ENCODE results near the gene TRAPPC3.

DNA sequence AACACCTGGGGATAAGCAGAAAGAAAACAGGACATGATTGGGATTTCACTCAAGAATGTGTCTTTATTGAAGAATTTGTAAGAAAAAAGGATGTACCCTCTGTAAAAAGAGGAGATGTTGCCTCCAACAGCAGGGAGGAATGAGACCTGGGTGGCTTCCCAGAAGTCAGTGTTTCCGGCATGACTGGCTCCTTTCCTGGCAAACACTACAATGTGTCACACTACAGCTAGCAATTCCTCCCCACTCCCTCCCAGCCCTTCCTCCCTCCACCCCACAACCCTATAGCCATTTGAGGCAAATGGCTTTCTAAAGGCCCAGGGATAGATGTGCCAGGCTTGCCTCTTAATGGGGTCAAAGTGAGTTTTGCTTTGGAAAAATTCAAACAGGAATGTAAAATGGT lies 12.8 kb downstream of the TRAPPC3 start:
- TF ChIP-seq, protein P1, sequence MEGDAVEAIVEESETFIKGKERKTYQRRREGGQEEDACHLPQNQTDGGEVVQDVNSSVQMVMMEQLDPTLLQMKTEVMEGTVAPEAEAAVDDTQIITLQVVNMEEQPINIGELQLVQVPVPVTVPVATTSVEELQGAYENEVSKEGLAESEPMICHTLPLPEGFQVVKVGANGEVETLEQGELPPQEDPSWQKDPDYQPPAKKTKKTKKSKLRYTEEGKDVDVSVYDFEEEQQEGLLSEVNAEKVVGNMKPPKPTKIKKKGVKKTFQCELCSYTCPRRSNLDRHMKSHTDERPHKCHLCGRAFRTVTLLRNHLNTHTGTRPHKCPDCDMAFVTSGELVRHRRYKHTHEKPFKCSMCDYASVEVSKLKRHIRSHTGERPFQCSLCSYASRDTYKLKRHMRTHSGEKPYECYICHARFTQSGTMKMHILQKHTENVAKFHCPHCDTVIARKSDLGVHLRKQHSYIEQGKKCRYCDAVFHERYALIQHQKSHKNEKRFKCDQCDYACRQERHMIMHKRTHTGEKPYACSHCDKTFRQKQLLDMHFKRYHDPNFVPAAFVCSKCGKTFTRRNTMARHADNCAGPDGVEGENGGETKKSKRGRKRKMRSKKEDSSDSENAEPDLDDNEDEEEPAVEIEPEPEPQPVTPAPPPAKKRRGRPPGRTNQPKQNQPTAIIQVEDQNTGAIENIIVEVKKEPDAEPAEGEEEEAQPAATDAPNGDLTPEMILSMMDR (tag by site-specific recombination; IDR thresholded peaks at IDR 0.05): no peak
- TF ChIP-seq ZNF23 (tag by site-specific recombination; IDR thresholded peaks at IDR 0.05; ENCODE audit: borderline replicate concordance) (no peak), ZNF266 (tag by site-specific recombination; IDR thresholded peaks at IDR 0.05; ENCODE audit: low read depth) (no peak), ZNF274 (IDR thresholded peaks at IDR 0.05; ENCODE audit: low read length) (no peak), ZNF274 (tag by site-specific recombination; IDR thresholded peaks at IDR 0.05; ENCODE audit: borderline replicate concordance) (no peak), MYNN (tag by site-specific recombination; IDR thresholded peaks at IDR 0.05; ENCODE audit: borderline replicate concordance) (no peak), ZNF830 (tag by site-specific recombination; IDR thresholded peaks at IDR 0.05; ENCODE audit: low read depth) (no peak), YY1 (tag by site-specific recombination; IDR thresholded peaks at IDR 0.05) (no peak)
- TF ChIP-seq, protein P2, sequence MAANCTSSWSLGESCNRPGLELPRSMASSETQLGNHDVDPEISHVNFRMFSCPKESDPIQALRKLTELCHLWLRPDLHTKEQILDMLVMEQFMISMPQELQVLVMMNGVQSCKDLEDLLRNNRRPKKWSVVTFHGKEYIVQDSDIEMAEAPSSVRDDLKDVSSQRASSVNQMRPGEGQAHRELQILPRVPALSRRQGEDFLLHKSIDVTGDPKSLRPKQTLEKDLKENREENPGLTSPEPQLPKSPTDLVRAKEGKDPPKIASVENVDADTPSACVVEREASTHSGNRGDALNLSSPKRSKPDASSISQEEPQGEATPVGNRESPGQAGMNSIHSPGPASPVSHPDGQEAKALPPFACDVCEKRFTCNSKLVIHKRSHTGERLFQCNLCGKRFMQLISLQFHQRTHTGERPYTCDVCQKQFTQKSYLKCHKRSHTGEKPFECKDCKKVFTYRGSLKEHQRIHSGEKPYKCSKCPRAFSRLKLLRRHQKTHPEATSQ (tag by site-specific recombination; IDR thresholded peaks at IDR 0.05): no peak
- TF ChIP-seq, protein P3, sequence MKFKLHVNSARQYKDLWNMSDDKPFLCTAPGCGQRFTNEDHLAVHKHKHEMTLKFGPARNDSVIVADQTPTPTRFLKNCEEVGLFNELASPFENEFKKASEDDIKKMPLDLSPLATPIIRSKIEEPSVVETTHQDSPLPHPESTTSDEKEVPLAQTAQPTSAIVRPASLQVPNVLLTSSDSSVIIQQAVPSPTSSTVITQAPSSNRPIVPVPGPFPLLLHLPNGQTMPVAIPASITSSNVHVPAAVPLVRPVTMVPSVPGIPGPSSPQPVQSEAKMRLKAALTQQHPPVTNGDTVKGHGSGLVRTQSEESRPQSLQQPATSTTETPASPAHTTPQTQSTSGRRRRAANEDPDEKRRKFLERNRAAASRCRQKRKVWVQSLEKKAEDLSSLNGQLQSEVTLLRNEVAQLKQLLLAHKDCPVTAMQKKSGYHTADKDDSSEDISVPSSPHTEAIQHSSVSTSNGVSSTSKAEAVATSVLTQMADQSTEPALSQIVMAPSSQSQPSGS (tag by site-specific recombination; IDR thresholded peaks at IDR 0.05; ENCODE audit: low read depth): no peak
- TF ChIP-seq, protein P4, sequence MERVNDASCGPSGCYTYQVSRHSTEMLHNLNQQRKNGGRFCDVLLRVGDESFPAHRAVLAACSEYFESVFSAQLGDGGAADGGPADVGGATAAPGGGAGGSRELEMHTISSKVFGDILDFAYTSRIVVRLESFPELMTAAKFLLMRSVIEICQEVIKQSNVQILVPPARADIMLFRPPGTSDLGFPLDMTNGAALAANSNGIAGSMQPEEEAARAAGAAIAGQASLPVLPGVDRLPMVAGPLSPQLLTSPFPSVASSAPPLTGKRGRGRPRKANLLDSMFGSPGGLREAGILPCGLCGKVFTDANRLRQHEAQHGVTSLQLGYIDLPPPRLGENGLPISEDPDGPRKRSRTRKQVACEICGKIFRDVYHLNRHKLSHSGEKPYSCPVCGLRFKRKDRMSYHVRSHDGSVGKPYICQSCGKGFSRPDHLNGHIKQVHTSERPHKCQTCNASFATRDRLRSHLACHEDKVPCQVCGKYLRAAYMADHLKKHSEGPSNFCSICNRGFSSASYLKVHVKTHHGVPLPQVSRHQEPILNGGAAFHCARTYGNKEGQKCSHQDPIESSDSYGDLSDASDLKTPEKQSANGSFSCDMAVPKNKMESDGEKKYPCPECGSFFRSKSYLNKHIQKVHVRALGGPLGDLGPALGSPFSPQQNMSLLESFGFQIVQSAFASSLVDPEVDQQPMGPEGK (tag by site-specific recombination; IDR thresholded peaks at IDR 0.05): no peak
